NCI-H146 treated with DMSO at 0.1 percent for 48 hours (cell line): Measurements from ENCODE around the gene ARHGAP5.
"Not testable (repeated sequence)": the region's sequence is repeated elsewhere in the genome, so short reads cannot be mapped to it uniquely, and the experiment has no call there.

ENCODE experiments used
- DNase-seq: peaks from one replicate; lab custom pipeline; 2025; ENCODE audit not compliant: unreplicated experiment; lab: John Stamatoyannopoulos, UW

Gene ARHGAP5

GRCh38 chr14:32109676-32110547, 32.8 kb downstream of the ARHGAP5 start:
- DNase-seq = no peak

GRCh38 chr14:32110548-32110896, 33.4 kb downstream of the ARHGAP5 start:
- no peak for DNase-seq

GRCh38 chr14:32121536-32121935, 44.4 kb downstream of the ARHGAP5 start:
- no peak for DNase-seq

GRCh38 chr14:32121948-32122347, 44.8 kb downstream of the ARHGAP5 start:
- no peak for DNase-seq

- DNase-seq = not testable (repeated sequence)
Observed at GRCh38 chr14:32126899-32127730, 50.0 kb downstream of the ARHGAP5 start.

GRCh38 chr14:32127731-32128654, 50.9 kb downstream of the ARHGAP5 start:
- not testable (repeated sequence) for DNase-seq

- DNase-seq = no peak
Observed at GRCh38 chr14:32128703-32129102, 51.6 kb downstream of the ARHGAP5 start.

- DNase-seq = no peak
Observed at GRCh38 chr14:32129124-32129523, 52.0 kb downstream of the ARHGAP5 start.

GRCh38 chr14:32131689-32132088, 54.6 kb downstream of the ARHGAP5 start:
- not testable (repeated sequence) for DNase-seq

- DNase-seq = no peak
Observed at GRCh38 chr14:32134448-32135097, 57.5 kb downstream of the ARHGAP5 start.

GRCh38 chr14:32136027-32136825, 59.1 kb downstream of the ARHGAP5 start:
- DNase-seq = no peak

- DNase-seq = no peak
Observed at GRCh38 chr14:32137313-32137712, 60.2 kb downstream of the ARHGAP5 start.

- DNase-seq = no peak
Observed at GRCh38 chr14:32137892-32138291, 60.8 kb downstream of the ARHGAP5 start.

- no peak for DNase-seq
Observed at GRCh38 chr14:32142341-32142740, 65.2 kb downstream of the ARHGAP5 start.

- no peak for DNase-seq
Observed at GRCh38 chr14:32142754-32143437, 65.8 kb downstream of the ARHGAP5 start.

- no peak for DNase-seq
Observed at GRCh38 chr14:32150392-32150791, 73.3 kb downstream of the ARHGAP5 start.

GRCh38 chr14:32166029-32166428, 88.9 kb downstream of the ARHGAP5 start:
- no peak for DNase-seq

GRCh38 chr14:32166924-32167323, 89.8 kb downstream of the ARHGAP5 start:
- no peak for DNase-seq

- no peak for DNase-seq
Observed at GRCh38 chr14:32167907-32168306, 90.8 kb downstream of the ARHGAP5 start.
